Suppressor macrophage treated with lipopolysaccharide for 1 hour (primary cell): Measurements from ENCODE around the gene BRPF1.
A peak's percentile ranks its signal among the peaks of the same experiment; 100 is the strongest.

Source experiments
- DNase-seq, 3 donors: peaks; one replicate each; pipeline ENCODE4 v3.0.0-alpha.2; 2020 to 2022

The BRPF1 gene

GRCh38 chr3:9703736-9704346 is 27.7 kb upstream of the BRPF1 start, which contains the start of gene CPNE9:
Gene CPNE9 (plus strand): TSS chr3:9703833. CDS start chr3:9703997, 164 bp downstream.
- peak in 1 of 3 donors; percentile 29 for DNase-seq

DNA sequence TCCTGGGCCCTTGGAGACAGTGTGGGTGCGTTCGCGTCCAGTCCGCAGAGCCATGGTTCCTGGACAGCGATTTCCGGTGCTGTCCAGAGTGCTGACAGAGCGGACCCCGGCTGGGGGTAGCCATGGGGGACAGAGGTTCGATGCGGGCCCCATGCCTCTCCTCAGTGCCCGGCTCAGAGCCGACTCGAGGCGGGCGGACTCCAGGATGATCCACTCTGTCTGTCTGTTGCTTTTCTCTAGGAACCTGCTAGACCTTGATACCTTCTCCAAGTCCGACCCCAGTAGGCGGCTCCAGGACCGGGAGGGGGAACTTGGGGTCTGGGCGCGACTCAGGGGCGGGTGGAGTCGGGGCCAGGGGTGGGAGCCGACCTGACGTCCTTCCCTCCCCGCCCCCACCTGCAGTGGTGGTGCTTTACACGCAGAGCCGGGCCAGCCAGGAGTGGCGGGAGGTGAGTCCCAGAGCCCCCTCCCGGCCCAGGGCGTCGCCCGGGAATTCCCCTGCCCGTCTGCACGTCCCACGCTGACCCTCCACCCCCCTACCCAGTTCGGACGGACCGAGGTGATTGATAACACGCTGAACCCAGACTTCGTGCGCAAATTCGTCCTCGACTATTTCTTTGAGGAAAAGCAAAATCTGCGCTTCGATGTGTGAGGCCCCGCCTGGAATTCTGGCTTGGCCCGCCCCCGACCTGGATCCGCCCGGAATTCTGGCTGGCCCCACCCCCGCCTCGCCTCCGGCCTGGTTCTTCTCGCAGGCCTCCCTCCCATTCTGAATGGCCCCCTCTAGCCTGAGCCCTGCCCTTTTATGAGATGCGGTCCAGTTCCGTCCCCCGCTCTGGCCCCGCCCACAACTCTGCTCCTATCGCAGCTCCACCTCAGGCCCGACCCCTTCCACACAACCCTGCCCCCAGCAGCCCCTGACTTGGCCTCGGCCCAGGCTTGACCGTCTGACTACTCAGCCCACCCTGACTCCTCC is 26.9 kb upstream of the BRPF1 start:
- DNase-seq = peak; percentile 28 to 58 (median 35)

GRCh38 chr3:9710174-9710739 is 21.3 kb upstream of the BRPF1 start:
- DNase-seq = no peak

GRCh38 chr3:9712415-9712814 is 19.1 kb upstream of the BRPF1 start:
- DNase-seq = no peak

DNA sequence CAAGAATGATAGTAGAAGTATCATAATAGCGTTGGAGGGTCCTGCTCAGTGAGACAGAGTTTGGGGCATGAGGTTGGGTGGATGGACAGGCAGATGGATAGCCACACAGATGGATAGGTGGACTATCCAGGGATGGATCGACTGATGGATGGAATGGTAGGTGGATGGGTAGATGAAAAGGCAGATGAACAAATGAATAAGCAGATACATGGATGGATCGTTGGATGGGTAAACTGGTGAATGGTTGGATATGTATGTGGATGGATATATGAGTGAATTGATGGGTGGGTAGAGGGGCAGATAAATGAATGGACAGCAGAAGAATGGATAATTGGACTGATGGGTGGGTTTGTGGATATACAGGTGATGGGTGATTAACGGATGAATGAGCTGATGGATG is 18.4 kb upstream of the BRPF1 start:
- no peak for DNase-seq

DNA sequence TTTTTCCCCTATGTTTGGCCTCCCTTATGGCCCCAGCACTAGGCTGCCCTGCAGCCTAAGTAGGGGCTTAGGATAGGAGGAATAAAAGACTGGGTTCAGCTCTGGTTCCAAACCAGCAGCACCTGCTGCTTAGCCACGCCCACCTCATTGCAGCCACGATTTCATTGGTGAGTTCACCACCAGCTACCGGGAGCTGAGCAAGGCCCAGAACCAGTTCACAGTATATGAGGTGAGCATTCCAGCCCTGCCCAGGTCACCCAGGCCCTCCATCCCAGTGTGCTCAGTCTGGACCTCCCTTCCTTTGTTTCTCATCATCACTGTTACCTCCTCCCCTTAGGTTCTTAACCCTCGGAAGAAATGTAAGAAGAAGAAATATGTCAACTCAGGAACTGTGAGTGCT is 16.4 kb upstream of the BRPF1 start:
- peak in 2 of 3 donors; percentile 21 to 35 for DNase-seq

DNA sequence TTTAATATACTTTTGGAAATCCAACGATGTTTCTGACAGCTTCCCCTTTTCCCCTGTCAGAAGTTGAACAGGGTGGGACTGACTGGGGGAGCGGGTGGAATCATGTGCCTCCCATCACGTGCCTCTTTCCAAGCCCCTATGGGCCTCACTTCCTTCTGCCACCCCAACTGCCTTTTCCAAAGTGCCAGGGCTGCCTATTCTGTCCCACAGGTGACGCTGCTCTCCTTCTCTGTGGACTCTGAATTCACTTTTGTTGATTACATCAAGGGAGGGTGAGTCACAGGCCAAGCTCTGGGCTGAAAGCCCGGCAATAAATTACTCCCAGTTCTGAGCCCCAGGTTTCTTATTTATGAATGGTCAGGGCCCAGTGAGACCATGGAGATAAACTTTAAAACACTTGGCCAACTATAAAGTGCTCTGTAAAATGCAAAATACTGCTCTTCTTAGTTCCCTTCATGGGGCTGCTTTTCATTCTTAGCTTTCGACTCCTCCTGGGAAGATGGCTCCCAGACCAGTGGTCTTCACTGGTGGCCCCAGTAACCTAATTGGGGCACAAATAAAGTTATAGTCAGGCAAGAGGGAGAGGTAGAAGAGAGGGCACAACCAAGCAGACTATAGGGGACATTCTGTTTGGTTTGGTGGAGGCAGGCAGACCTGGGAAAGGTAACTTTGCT is 15.6 kb upstream of the BRPF1 start:
- DNase-seq = peak; percentile 93 to 96 (median 93)

DNA sequence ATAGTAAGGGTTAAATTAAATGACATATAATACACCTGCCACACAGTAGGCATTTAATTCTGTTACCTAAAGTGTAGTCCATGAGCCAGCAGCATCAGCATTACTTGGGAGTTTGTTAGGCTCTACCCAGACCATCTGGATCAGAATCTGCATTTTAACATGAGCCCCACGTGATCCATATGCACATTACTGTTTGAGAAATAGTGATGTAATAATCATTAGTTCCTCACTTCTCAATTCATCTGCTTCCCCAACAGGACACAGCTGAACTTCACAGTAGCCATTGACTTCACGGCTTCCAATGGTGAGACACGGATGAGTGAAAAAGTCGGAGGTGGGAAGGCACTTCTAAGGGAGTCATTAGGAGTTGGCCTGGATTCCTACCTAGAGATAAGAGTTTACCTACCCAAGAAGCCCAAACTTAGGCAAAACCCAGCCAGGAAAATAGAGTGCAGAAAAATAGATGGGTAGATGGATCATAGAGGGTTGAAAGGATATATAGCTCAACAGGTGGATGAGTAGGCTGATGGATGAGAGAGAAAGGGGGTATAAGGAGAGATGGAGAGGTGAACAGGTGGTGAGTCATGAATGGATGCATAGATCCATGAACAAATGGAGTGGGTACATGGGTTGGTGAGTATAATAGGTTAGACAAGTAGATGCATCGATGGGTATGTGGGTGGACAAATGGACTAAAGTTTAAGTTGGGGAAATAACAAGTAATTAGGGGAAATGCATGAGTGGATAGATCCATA is 14.6 kb upstream of the BRPF1 start:
- peak; percentile 32 to 62 (median 57) for DNase-seq

DNA sequence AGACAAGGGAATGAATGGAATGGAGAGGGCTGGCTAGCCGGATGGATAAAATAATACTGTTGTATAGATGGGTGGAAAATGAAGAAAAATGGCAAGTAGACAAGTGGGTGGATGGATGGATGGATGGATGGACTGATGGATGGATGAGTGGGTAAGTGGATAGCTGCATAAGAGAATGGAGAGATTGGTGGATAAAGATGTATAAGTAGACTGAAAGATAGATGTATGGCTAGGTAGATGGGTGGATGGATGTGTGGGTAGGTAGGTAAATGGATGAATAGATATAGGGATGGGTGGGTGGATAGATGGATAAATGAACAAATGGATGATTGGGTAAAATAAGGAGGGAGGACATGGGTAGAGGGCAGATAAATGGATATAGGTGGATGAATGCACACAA is 14.0 kb upstream of the BRPF1 start:
- no peak for DNase-seq

DNA sequence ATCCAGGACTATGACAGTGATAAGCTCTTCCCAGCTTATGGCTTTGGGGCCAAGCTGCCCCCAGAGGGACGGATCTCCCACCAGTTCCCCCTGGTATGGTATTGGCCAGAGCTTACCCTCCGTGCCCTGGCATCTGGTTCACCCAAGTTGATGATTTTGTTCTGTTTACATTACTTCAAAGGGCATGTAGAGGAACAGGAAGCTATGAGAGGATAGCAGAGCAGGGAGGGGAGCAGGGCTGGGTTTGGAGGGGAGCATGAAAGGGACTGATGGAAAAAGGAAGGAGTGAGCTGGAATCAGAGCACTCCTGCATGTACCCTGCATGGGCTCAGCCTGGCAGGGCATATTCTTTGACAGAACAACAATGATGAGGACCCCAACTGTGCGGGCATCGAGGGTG is 13.4 kb upstream of the BRPF1 start:
- DNase-seq = no peak

GRCh38 chr3:9721015-9721699 is 10.4 kb upstream of the BRPF1 start:
- no peak for DNase-seq

GRCh38 chr3:9721700-9722060 is 9.9 kb upstream of the BRPF1 start:
- no peak for DNase-seq

DNA sequence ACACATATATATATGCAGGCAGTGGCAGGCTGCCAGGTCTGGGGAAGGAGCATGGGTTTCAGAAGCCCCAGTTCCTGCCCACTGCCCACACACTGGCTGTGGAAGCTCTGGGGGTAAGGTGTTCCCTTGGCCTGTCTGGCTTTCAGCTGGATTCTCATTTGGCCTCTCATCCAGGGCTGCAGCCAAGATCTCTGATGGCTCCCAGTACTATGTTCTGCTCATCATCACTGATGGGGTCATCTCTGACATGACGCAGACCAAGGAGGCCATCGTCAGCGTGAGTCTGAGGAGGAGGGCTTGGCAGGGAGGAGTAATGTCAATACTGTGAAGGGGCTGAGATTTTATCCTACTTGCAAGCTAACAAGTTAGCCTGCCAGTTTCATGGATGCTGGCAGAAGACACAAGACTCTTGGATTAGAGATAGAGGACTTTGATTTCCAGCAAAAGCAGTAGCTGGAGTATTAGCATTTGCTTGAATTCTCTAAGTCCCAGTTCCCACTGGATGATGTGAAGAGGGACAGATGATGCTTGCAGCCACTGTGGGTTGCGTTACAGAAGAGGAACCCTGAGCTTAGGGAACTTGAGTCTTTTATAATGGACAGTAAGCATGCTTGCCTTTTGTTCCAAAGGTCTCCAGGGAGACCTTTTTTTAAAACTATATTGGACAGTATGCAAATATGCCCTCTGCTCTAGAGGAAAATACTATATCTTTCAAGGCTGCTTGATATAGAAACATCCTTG is 5.6 kb upstream of the BRPF1 start:
- DNase-seq = peak in 1 of 3 donors; percentile 17

DNA sequence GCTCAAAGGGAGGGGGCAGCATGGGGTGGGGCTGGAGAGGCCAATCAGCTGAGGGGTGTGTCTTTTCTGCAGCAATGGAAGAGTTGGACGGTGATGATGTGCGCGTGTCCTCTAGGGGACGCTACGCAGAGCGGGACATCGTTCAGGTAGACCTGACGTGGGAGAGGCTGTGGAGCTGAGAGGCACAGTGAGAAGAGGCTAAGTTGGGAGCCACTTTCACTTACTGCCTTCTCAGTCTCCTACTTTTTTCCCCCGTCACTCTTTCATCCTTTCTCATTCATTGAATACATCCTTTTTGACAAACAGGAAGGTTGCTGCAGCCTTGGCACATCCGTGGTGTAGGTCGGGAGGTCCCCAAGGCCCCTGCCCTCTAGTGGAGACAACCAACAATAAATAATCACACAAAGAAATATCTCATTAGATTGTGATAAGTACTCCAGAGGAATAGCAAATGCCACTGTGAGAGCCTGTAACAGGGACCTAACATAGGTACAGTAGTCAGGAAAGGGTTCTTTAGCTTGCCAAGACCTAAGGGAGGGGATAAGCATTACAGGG is 4.4 kb upstream of the BRPF1 start:
- peak; percentile 49 to 57 (median 51) for DNase-seq

DNA sequence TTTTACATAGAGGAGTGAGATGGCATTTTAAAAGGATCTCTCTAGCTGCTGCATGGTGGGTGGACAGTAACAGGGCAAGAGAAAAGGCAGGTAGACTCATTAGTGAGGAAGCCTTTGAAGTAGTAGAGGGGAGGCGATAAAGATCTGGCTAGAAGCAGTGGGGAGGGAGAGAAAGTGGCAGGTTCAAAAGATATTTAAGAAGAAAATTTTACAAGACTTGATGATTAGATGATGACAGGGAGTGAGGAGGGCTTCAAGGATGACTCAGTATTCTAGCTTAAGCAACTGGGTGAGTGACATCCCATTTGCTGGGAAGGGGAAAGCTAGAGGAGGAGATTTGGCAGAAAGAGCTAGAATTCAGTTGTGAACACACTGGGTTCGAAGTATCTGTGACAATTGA is 3.8 kb upstream of the BRPF1 start:
- peak; percentile 49 to 68 (median 54) for DNase-seq

DNA sequence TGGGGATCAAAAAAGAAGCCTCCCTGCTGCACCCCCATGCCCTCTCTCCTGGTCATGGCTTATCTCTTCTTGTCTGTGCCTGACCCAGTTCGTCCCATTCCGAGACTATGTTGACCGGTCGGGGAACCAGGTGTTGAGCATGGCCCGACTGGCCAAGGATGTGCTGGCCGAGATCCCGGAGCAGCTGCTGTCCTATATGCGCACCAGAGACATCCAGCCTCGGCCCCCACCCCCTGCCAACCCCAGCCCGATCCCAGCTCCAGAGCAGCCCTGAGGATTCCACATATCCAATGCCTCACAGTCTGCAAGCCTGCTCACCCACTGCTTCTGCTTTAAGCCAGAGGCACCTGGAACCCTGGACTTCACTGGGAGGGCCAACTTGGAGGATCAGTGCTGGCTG is 2.1 kb upstream of the BRPF1 start:
- DNase-seq = no peak

DNA sequence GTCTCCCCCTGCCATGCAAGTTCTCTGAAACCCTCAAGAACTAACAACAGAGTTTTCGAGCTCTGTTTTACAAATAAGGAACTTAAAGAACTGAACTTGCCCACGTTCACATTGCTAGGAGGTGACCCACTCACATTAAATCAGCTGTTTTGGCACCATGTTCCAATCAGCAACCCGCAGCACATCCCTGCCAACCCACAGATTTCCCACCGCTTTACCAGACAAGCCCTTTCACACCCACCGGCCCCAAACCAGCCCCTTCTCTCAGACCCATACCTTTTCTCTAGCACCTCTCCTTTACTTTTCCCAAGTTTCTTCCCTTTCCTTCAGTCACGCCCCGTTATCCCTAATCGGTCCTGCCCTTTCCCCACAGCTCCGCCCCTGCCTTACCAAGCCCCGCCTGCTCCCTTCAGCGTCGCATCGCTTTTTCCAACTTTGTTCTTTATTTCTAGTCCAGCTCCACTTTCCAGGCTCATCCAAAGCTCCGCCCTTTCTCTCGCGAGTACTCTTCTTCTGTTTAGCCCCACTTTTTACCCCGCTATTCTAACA is 804 bp upstream of the BRPF1 start:
- DNase-seq = peak in 2 of 3 donors; percentile 59 to 66

- DNase-seq = peak; percentile 74 to 85 (median 81)
Measured at GRCh38 chr3:9732080-9732739, 675 bp downstream of the BRPF1 start.

GRCh38 chr3:9732740-9733115 is 1.2 kb downstream of the BRPF1 start:
- DNase-seq = peak in 2 of 3 donors; percentile 19 to 44

- no peak for DNase-seq
Measured at GRCh38 chr3:9736831-9737230, 5.3 kb downstream of the BRPF1 start.
